Adipocyte (in vitro differentiated cells): Measurements from ENCODE around the gene LTO1.

Experiments
- DNase-seq: peaks from one replicate; pipeline ENCODE4 v3.0.0-alpha.2; 2015; ENCODE audit warnings: low read depth
- H3K27me3 ChIP-seq: replicated peaks from 2 replicates; pipeline ENCODE4 v1.7.0; 2013; ENCODE audit warnings: mild to moderate bottlenecking, low read length, moderate library complexity; ENCODE audit not compliant: control insufficient read depth, insufficient read depth
- H3K36me3 ChIP-seq: 2 replicates; pipeline ENCODE4 v1.7.0; 2013; ENCODE audit warnings: low read length, mild to moderate bottlenecking, moderate library complexity; ENCODE audit not compliant: control insufficient read depth, insufficient read depth, severe bottlenecking
- H3K4me1 ChIP-seq: 2 replicates; pipeline ENCODE4 v1.7.0; 2013; ENCODE audit warnings: mild to moderate bottlenecking, low read length, moderate library complexity; ENCODE audit not compliant: control insufficient read depth, insufficient read depth
- H3K4me3 ChIP-seq: 2 replicates; pipeline ENCODE4 v1.7.0; 2013; ENCODE audit warnings: mild to moderate bottlenecking, low read length, moderate library complexity
- H3K9ac ChIP-seq: 2 replicates; pipeline ENCODE4 v1.7.0; 2013; ENCODE audit warnings: mild to moderate bottlenecking, low read length, moderate library complexity
- H3K9me3 ChIP-seq: 2 replicates; pipeline ENCODE4 v1.7.0; 2013; ENCODE audit warnings: mild to moderate bottlenecking, low read length, moderate library complexity; ENCODE audit not compliant: control insufficient read depth

Gene LTO1

GRCh38 chr11:69707176-69707575, 32.0 kb upstream of the LTO1 start:
- H3K27me3 ChIP-seq = peaks cover 65% of the 10 kb centered on the region
- H3K9me3 ChIP-seq = no peaks in the 10 kb centered on the region
- no peak overlapping the region for H3K4me3 ChIP-seq
- no peaks in the 10 kb centered on the region for H3K36me3 ChIP-seq
- no peaks in the 10 kb centered on the region for H3K4me1 ChIP-seq
- no peak overlapping the region for H3K9ac ChIP-seq
- DNase-seq = no peak

DNA sequence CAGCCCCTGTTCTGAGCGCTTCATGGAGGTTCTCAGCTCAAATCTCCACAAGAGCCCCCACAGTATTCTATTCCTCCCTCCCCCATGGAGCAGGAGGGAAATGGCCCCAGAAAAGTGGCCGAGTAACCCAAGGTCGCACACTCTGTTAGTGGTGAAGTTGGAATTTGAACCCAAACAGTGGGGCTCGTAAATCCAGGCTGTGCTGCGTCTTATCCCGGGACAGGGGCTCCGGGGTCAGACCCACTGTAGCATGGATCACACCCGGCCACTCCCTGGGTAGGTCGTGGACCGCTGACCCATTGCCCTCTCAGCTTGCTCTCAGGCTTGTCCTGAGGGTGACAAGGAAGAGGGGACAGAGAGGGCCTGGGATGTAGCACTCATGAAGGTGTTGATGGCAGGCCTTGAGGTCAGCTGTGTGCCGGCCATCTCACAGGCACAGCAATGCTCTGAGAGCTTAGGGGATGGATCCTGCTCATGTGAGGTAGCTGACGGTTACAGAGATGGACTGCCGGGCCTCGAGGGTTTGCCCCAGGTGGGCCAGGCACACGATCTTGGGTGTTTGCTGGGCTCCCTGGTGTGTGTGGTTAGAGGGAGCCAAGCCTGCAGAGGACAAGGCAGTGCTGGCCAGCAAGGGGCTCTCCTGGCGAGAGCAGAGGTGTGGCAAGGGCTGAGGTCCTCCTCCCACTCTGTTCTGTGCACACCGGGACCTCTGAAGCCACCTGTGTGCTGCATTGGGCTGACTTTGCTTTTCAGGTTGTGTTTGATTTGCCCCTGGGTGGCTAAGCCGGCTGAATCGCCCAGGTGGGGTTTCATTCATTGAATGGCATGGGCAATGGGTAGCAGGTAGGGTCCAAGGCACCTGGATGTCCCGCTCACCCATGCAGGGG, 31.0 kb upstream of the LTO1 start:
- DNase-seq = no peak
- Histone ChIP-seq H3K4me3 (no peak overlapping the region), H3K9ac (no peak overlapping the region), H3K27me3 (peaks cover 67% of the 10 kb centered on the region), H3K36me3 (no peaks in the 10 kb centered on the region), H3K4me1 (no peaks in the 10 kb centered on the region), H3K9me3 (no peaks in the 10 kb centered on the region)

DNA sequence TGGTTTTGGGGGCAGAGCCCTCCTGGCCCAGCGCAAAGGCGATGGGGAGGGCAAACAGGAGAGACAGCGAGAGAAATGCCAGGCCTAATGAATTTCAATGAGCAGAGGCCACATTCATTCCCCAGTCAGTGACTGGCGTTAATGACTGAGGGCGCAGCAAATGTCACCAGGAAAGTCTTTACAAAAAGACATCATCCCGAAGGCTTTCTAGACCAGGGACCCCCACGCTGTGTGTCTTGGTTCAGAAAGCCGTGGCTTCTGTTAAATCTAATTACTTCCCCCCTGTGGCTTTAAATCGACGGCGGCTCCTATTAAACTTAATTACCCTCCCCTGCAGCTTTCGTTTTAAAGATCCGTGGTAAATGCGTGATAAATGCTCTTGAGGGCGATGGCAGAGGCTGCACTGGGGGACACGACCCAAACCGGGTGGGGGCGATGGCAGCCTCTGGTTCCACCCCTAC, 30.2 kb upstream of the LTO1 start:
- no peak overlapping the region for H3K9ac ChIP-seq
- H3K9me3 ChIP-seq = no peaks in the 10 kb centered on the region
- DNase-seq = no peak
- H3K27me3 ChIP-seq = peaks cover 70% of the 10 kb centered on the region
- no peak overlapping the region for H3K4me3 ChIP-seq
- H3K4me1 ChIP-seq = peaks cover 2% of the 10 kb centered on the region
- no peaks in the 10 kb centered on the region for H3K36me3 ChIP-seq

DNA sequence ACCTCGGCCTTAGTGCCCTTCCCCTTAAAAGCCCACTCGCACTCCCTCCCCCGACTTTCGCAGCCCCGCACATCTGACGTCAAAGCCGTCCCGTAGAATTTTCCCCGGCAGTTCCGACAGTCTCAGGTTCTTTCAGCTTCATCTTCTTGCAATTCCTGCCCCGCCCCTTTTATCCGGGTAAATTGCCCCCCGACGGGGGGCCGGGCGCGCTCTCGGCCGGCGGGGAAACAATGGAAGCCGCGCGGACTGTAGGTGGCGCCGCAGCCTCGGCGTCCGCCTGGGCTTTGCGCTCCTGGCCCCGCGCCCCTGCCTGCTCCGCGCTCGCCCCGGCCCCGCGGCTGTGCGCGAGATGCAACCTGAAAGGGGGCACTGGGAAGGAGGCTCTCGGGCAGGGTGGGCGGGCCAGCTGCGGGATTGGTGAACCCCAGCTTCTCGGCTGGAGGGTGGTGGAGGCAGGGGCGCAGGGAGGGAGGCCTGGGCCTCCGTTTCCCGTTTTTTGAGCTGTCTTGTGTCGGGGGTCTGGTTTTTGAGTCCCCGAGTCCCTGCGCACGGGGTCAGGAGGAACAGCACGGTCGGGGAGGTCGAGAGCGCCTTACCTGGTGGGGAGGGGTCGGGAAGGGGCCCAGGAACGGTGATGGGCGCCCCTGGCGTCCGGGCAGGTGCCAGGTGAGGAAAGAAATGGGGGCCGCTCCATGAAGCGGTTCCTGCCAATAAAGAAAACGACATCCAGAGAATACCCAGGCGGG, 29.5 kb upstream of the LTO1 start:
- no peaks in the 10 kb centered on the region for H3K36me3 ChIP-seq
- H3K9me3 ChIP-seq = no peaks in the 10 kb centered on the region
- DNase-seq = peak; percentile 65
- no peak overlapping the region for H3K9ac ChIP-seq
- peak overlapping the region; percentile 8 for H3K4me3 ChIP-seq
- peaks cover 69% of the 10 kb centered on the region for H3K27me3 ChIP-seq
- peaks cover 2% of the 10 kb centered on the region for H3K4me1 ChIP-seq

DNA sequence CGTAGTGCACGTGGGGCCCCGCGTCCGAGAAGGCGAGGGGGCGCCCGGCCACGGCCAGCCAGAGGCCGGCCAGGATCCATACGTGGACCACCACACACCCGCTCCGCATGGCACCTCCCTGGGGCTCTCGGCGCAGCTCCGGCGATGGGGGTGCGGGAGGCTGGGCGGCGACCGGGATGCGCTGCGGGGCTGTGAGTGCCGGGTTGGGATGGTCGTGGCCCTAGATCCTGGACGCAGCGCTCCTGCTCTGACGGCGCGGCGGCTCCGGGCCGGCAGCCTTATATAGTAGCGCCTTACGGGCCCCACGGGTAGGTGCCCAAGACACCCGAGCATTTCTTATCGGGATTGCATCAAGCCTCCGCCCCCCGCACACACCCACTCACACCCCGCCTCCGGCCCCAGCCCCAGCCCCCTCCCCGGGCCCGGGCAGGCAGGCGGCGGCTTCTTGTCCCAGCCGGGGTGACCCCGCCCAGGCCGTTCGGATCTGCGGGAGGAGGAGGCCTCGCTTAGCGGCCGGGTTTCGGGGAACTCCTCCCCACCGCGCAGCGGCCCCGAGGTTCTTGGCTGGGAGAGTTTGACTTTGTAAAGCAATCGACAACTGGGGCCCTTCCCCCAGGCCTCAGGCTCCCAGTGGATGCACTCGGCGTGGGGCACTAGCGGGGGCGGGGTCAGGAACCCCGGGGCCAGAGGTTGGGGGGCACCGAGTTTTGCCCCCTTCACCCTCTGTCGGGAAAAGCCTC, 28.8 kb upstream of the LTO1 start, which contains the start of gene FGF19:
FGF19 (minus strand) TSS at position 255 of the 740 bp plus-strand sequence; CDS start at position 109, 146 bp downstream.
- no peak within 1 kb of the TSS for H3K9ac ChIP-seq
- DNase-seq = peak; percentile 41
- no peaks in the 10 kb centered on the region for H3K9me3 ChIP-seq
- peaks cover 2% of the 10 kb centered on the region for H3K4me1 ChIP-seq
- H3K4me3 ChIP-seq = peak within 1 kb of the TSS; percentile 8
- no peaks in the 10 kb centered on the region for H3K36me3 ChIP-seq
- H3K27me3 ChIP-seq = peaks cover 66% of the 10 kb centered on the region

DNA sequence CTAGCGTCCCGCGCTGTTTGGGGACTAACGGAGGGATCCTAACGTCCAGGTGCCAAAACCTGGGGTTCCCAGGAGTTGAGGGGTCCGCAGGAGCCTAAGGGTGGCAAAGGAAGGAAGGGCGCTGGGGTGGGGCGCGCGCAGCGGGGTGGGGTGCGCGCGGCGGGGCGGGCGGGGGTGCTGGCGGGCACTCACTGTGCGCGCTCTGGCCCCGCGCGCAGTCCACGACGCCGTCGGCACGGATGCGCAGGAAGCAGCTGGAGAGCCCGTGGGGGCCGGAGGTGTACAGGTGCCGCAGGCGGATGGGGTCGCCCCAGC, 28.3 kb upstream of the LTO1 start:
- Histone ChIP-seq H3K9ac (no peak overlapping the region), H3K9me3 (no peaks in the 10 kb centered on the region), H3K4me1 (peaks cover 2% of the 10 kb centered on the region), H3K4me3 (no peak overlapping the region), H3K27me3 (peaks cover 64% of the 10 kb centered on the region), H3K36me3 (no peaks in the 10 kb centered on the region)
- DNase-seq = no peak

- H3K4me3 ChIP-seq = no peak overlapping the region
- H3K9me3 ChIP-seq = no peaks in the 10 kb centered on the region
- H3K9ac ChIP-seq = no peak overlapping the region
- peaks cover 60% of the 10 kb centered on the region for H3K27me3 ChIP-seq
- H3K4me1 ChIP-seq = peaks cover 2% of the 10 kb centered on the region
- H3K36me3 ChIP-seq = no peaks in the 10 kb centered on the region
- DNase-seq = no peak
These were observed 27.8 kb upstream of the LTO1 start for GRCh38 chr11:69702769-69703452.

DNA sequence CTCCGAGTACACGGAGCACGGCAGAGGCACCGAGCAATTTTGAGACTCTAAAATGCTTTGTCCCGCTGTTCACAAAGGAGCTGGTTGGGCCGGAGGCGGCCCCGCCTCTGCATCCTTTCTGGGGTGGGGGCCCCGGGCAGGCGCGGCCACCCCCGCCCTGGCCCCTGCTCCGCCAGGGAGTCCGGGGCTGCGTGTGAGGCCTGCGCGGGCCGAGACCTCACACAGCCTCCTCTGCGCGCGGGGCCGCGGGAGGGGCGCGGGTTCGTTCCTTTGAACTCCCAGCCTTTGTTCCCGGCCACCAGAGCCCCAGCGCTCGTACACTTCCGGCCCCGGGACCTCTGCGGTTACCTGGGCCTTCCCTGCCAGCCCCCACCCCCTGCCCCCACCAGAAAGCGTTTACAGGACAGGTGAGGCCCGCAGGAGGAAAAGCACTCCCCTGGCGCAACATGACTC, 27.1 kb upstream of the LTO1 start:
- no peak overlapping the region for H3K9ac ChIP-seq
- DNase-seq = no peak
- no peaks in the 10 kb centered on the region for H3K36me3 ChIP-seq
- no peak overlapping the region for H3K4me3 ChIP-seq
- peaks cover 2% of the 10 kb centered on the region for H3K4me1 ChIP-seq
- peaks cover 58% of the 10 kb centered on the region for H3K27me3 ChIP-seq
- no peaks in the 10 kb centered on the region for H3K9me3 ChIP-seq

DNA sequence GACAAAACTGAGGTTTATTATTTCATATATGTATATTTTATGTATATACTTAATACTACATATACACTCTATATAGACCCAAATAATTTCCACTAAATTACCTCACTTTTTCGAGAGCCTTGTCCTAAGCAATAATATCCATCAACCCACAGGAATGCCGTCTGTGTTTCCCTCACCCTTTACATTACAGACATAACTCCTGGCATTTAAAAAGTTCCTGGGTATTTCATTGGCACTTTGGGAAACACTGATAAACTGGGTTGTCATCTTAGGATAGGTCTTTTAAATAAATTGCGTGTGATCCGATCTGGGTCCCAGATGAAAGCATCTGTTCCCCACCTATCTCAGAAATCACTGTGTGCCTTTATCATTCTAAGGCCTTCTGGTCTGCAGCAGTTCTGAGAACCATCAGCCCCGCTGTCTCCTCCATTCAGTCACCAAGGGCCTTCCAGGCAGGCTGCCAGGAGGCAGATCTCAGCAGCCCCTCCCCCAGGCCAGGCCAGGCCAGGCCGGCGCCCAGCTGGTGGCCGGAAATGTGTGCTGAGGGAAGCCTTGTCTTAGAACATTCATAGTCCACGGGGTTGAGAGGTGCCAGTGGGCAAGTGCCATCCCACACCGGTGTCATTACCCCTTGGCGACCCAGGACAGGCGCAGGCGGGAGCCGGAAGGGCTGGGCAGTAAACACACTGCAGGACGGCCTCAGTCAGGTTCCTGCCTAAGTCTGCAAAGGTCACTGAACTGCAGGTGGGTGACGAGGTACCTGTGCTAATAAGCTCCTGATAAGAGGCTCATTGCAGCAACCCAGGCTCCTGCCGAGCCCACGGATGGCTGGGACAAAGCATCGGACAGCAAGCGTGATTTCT, 25.4 kb upstream of the LTO1 start:
- Histone ChIP-seq H3K27me3 (peaks cover 55% of the 10 kb centered on the region), H3K36me3 (no peaks in the 10 kb centered on the region), H3K4me1 (peaks cover 2% of the 10 kb centered on the region), H3K9ac (no peak overlapping the region), H3K9me3 (no peaks in the 10 kb centered on the region), H3K4me3 (no peak overlapping the region)
- peak; percentile 63 for DNase-seq

- no peaks in the 10 kb centered on the region for H3K36me3 ChIP-seq
- H3K4me1 ChIP-seq = peaks cover 2% of the 10 kb centered on the region
These were observed 24.1 kb upstream of the LTO1 start for GRCh38 chr11:69699213-69699612.

More at GRCh38 chr11:69699213-69699612, 24.1 kb upstream of the LTO1 start:
- H3K9ac ChIP-seq = no peak overlapping the region
- no peak overlapping the region for H3K4me3 ChIP-seq
- DNase-seq = no peak
- H3K9me3 ChIP-seq = no peaks in the 10 kb centered on the region
- peaks cover 62% of the 10 kb centered on the region for H3K27me3 ChIP-seq
